Measurements from ENCODE around the gene STK32B. TPM values are rescaled to one million over a fixed set of nuclear protein-coding genes. Genes with fewer than 3 reads are reported as not detected.

STK32B gene
- total and polyA plus RNA-seq, 2 donors (not counting 1 experiment from before 2014, with no cell fraction given), result 0.22 to 0.30 TPM

GRCh38 chr4:5036239-5036638, 15.0 kb upstream of the STK32B start:
- Histone ChIP-seq H3K4me3 (ENCODE audit: control extremely low read depth in 1 of 5, extremely low read depth in 1 of 5, insufficient read depth in 1 of 5, low read depth in 2 of 5, low read length in 4 of 5) (no peak overlapping the region), H3K4me1 (ENCODE audit: control insufficient read depth in 2 of 2, insufficient read depth in 2 of 2, low read length in 2 of 2) (peaks cover 0 to 6% of the 10 kb centered on the region in 2 donors), H3K4me2 (replicated peaks; ENCODE audit: low read depth, low read length, poor library complexity, severe bottlenecking) (no peak overlapping the region), H2AFZ (ENCODE audit: insufficient read depth, low read depth, low read length, poor library complexity, severe bottlenecking) (no peak overlapping the region), H3K36me3 (replicated peaks in 1 of 2; ENCODE audit: control extremely low read depth in 1 of 2, control insufficient read depth in 1 of 2, extremely low read depth in 1 of 2, insufficient read depth in 2 of 2, low read length in 1 of 2) (no peaks in the 10 kb centered on the region), H4K20me1 (ENCODE audit: control insufficient read depth, insufficient read depth, low read length, poor library complexity, severe bottlenecking) (no peaks in the 10 kb centered on the region), H3K9ac (ENCODE audit: low read length) (no peak overlapping the region), H3K79me2 (ENCODE audit: control insufficient read depth, insufficient read depth, low read length) (no peaks in the 10 kb centered on the region), H3K9me3 (ENCODE audit: control extremely low read depth in 1 of 3, control insufficient read depth in 2 of 3, insufficient read depth in 1 of 3, low read length in 2 of 3) (peaks cover 0 to 3% (median 0%) of the 10 kb centered on the region in 3 donors), H3K27me3 (replicated peaks in 1 of 4; ENCODE audit: control extremely low read depth in 1 of 4, control insufficient read depth in 3 of 4, insufficient read depth in 4 of 4, low read length in 3 of 4) (peaks cover 0 to 4% (median 0%) of the 10 kb centered on the region in 4 experiments), H3K27ac (ENCODE audit: low read length in 2 of 2) (no peak overlapping the region)
- Mint-ChIP-seq H3K27ac (no peak overlapping the region), H3K4me1 (peaks cover 9% of the 10 kb centered on the region), H3K27me3 (peaks cover 12% of the 10 kb centered on the region), H3K9me3 (ENCODE audit: insufficient read depth) (no peaks in the 10 kb centered on the region), H3K4me3 (no peak overlapping the region)
- DNase-seq, result no peak
- intact Hi-C loops (cut with micrococcal nuclease), result no loop called here
- no peak for TF ChIP-seq EZH2 (IDR thresholded peaks at IDR 0.05; ENCODE audit: borderline replicate concordance, insufficient read depth, low read depth, low read length, poor library complexity, severe bottlenecking)
- TF ChIP-seq, protein P1, sequence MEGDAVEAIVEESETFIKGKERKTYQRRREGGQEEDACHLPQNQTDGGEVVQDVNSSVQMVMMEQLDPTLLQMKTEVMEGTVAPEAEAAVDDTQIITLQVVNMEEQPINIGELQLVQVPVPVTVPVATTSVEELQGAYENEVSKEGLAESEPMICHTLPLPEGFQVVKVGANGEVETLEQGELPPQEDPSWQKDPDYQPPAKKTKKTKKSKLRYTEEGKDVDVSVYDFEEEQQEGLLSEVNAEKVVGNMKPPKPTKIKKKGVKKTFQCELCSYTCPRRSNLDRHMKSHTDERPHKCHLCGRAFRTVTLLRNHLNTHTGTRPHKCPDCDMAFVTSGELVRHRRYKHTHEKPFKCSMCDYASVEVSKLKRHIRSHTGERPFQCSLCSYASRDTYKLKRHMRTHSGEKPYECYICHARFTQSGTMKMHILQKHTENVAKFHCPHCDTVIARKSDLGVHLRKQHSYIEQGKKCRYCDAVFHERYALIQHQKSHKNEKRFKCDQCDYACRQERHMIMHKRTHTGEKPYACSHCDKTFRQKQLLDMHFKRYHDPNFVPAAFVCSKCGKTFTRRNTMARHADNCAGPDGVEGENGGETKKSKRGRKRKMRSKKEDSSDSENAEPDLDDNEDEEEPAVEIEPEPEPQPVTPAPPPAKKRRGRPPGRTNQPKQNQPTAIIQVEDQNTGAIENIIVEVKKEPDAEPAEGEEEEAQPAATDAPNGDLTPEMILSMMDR (IDR thresholded peaks at IDR 0.05), result no peak
- ChIA-PET POLR2A (no interaction called here), CTCF (no interaction called here)
- WGBS (ENCODE audit: insufficient coverage), result 36% methylated on average over 3 of the region's 5 CpGs
- no peak for ATAC-seq (ENCODE audit: low read depth)

- Histone ChIP-seq H2AFZ (ENCODE audit: insufficient read depth, low read depth, low read length, poor library complexity, severe bottlenecking) (no peak overlapping the region), H3K27me3 (replicated peaks in 1 of 4; ENCODE audit: control extremely low read depth in 1 of 4, control insufficient read depth in 3 of 4, insufficient read depth in 4 of 4, low read length in 3 of 4) (peaks cover 0 to 4% (median 0%) of the 10 kb centered on the region in 4 experiments), H3K4me2 (replicated peaks; ENCODE audit: low read depth, low read length, poor library complexity, severe bottlenecking) (no peak overlapping the region), H3K4me1 (ENCODE audit: control insufficient read depth in 2 of 2, insufficient read depth in 2 of 2, low read length in 2 of 2) (peaks cover 0 to 6% of the 10 kb centered on the region in 2 donors), H4K20me1 (ENCODE audit: control insufficient read depth, insufficient read depth, low read length, poor library complexity, severe bottlenecking) (no peaks in the 10 kb centered on the region), H3K9me3 (ENCODE audit: control extremely low read depth in 1 of 3, control insufficient read depth in 2 of 3, insufficient read depth in 1 of 3, low read length in 2 of 3) (peaks cover 0 to 3% (median 0%) of the 10 kb centered on the region in 3 donors), H3K36me3 (replicated peaks in 1 of 2; ENCODE audit: control extremely low read depth in 1 of 2, control insufficient read depth in 1 of 2, extremely low read depth in 1 of 2, insufficient read depth in 2 of 2, low read length in 1 of 2) (no peaks in the 10 kb centered on the region), H3K4me3 (ENCODE audit: control extremely low read depth in 1 of 5, extremely low read depth in 1 of 5, insufficient read depth in 1 of 5, low read depth in 2 of 5, low read length in 4 of 5) (no peak overlapping the region), H3K79me2 (ENCODE audit: control insufficient read depth, insufficient read depth, low read length) (no peaks in the 10 kb centered on the region), H3K9ac (ENCODE audit: low read length) (no peak overlapping the region), H3K27ac (ENCODE audit: low read length in 2 of 2) (no peak overlapping the region)
- Mint-ChIP-seq H3K27me3 (peaks cover 23% of the 10 kb centered on the region), H3K4me3 (no peak overlapping the region), H3K9me3 (ENCODE audit: insufficient read depth) (no peaks in the 10 kb centered on the region), H3K27ac (no peak overlapping the region), H3K4me1 (peaks cover 8% of the 10 kb centered on the region)
- 88% methylated on average over 3 of the region's 8 CpGs for WGBS (ENCODE audit: insufficient coverage)
- ATAC-seq (ENCODE audit: low read depth) (no peak), DNase-seq (no peak)
- CTCF ChIA-PET, result no interaction called here
- POLR2A ChIA-PET, result no interaction called here
- intact Hi-C loops (cut with micrococcal nuclease), result no loop called here
- TF ChIP-seq, protein P1 (IDR thresholded peaks at IDR 0.05), result no peak
- TF ChIP-seq EZH2 (IDR thresholded peaks at IDR 0.05; ENCODE audit: borderline replicate concordance, insufficient read depth, low read depth, low read length, poor library complexity, severe bottlenecking), result no peak
These were observed 13.4 kb upstream of the STK32B start for GRCh38 chr4:5037553-5038551.
